Ectodermal cell (in vitro differentiated cells): ENCODE data around the gene SGCA.

ENCODE experiments used
- H3K27ac ChIP-seq: 2 replicates; pipeline ENCODE4 v1.7.0; 2013; ENCODE audit warnings: mild to moderate bottlenecking, low read depth, low read length; ENCODE audit not compliant: insufficient read depth, poor library complexity, severe bottlenecking
- H3K27me3 ChIP-seq: 2 replicates; pipeline ENCODE4 v1.7.0; 2013; ENCODE audit warnings: mild to moderate bottlenecking, low read length; ENCODE audit not compliant: insufficient read depth, control insufficient read depth, poor library complexity, severe bottlenecking
- H3K36me3 ChIP-seq: one replicate; pipeline ENCODE4 v1.7.0; 2013; ENCODE audit warnings: low read length; ENCODE audit not compliant: control insufficient read depth, insufficient read depth
- H3K4me1 ChIP-seq: one replicate; pipeline ENCODE4 v1.7.0; 2013; ENCODE audit warnings: low read length; ENCODE audit not compliant: control insufficient read depth, insufficient read depth
- H3K4me3 ChIP-seq: 2 replicates; pipeline ENCODE4 v1.7.0; 2013; ENCODE audit warnings: low read depth, low read length, control low read depth; ENCODE audit not compliant: insufficient read depth
- H3K9me3 ChIP-seq: 2 replicates; pipeline ENCODE4 v1.7.0; 2013; ENCODE audit warnings: mild to moderate bottlenecking, low read length, moderate library complexity; ENCODE audit not compliant: control insufficient read depth
- WGBS, 2 experiments: methylation state at CpG; one replicate each; pipeline ENCODE4 v1.1.7; 2013; ENCODE audit warnings: missing lambda C conversion rate in 2 of 2; 5-methylcytosine and 5-hydroxymethylcytosine counted together

The SGCA gene

DNA sequence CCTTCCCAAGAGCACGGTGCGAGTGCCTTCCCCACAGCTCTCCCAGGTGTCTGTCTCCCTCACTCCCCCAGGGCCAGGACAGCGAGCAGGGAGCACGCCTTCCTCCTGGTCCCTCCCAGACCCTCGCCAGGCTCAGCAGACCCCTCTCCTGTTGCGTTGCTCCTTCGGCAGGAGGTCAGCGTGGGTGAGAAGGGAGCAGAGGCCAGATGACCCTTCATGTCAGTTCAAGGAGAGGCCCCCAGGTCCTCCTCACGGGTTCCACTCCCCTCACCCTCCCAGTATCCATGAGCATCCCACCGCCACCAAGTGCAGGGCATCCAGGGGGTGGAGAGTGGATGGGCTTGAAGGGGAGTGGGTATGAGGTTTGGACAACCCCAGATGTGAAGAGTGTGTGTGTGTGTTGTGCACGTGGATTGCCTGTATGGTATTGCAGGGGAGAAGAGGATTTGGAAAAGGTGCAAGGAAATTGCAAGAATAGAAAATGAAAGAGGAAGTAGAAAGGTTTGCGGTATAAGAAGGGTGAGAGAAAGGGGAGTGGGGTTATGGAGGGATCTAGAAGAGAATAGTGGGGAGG, 17.7 kb downstream of the SGCA start:
- Histone ChIP-seq H3K4me1 (peaks cover 23% of the 10 kb centered on the region), H3K36me3 (no peaks in the 10 kb centered on the region), H3K27me3 (no peaks in the 10 kb centered on the region), H3K9me3 (no peaks in the 10 kb centered on the region), H3K27ac (no peak overlapping the region), H3K4me3 (no peak overlapping the region)
- WGBS, 2 experiments: 73 to 77% methylated on average over 11 to 12 of the region's 12 CpGs

DNA sequence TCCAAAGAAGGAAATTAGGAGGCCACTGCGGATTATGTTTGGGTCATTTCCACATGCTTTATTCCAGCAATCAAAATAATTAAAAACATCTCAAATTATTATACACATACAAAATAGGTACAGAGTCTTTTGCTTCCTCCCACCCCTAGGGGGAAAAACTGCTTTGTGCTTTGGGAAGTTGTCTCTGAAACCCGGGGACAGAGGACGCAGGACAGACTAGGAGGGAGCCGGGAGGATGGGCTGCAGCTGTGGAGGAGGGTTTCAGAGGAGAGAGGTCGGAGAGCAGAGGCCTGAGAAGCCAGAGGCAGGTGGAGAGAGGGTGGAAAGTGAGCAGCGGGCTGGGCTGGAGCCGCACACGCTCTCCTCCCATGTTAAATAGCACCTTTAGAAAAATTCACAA, 18.3 kb downstream of the SGCA start:
- Histone ChIP-seq H3K4me3 (no peak overlapping the region), H3K9me3 (no peaks in the 10 kb centered on the region), H3K36me3 (no peaks in the 10 kb centered on the region), H3K27me3 (no peaks in the 10 kb centered on the region), H3K4me1 (peaks cover 20% of the 10 kb centered on the region), H3K27ac (no peak overlapping the region)
- WGBS, 2 experiments: 9 to 24% methylated on average over 5 of the region's 8 CpGs

DNA sequence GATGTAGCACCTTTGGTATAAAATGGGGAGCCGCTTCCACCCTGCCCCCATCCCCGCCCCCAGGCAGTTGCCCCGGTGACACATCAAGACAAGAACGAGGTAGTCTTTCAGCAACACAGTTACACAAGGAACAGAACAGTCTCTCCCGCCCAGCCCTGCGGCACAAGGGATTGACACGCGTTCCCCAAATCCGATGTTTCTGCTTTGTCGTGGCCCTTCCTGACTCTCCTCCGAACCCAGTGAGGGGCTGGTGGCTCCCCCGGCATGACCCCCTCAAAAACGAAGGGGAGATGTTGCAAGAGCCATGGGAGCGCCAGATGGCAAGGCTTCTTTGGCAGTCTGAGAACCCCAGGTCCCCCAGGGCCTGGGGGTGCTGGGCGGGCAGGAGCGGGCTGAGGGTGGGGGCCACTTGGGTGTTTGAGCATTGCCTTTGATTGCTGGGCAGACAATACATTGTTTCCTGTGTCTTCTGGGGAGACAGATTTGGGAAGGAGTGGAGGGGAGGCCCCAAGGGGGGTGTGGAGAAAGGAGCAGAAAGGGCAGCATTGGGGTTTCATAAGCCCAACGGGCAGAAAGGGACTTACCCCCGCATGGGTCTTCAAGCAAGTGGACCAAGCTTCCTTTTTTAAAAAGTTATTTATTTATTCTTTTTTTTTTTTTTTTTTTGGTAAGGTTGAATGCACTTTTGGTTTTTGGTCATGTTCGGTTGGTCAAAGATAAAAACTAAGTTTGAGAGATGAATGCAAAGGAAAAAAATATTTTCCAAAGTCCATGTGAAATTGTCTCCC, 19.0 kb downstream of the SGCA start:
- Histone ChIP-seq H3K4me1 (peaks cover 20% of the 10 kb centered on the region), H3K27ac (no peak overlapping the region), H3K9me3 (no peaks in the 10 kb centered on the region), H3K27me3 (no peaks in the 10 kb centered on the region), H3K4me3 (no peak overlapping the region), H3K36me3 (no peaks in the 10 kb centered on the region)
- 67 to 71% methylated on average over 18 to 19 of the region's 19 CpGs for WGBS, 2 experiments

DNA sequence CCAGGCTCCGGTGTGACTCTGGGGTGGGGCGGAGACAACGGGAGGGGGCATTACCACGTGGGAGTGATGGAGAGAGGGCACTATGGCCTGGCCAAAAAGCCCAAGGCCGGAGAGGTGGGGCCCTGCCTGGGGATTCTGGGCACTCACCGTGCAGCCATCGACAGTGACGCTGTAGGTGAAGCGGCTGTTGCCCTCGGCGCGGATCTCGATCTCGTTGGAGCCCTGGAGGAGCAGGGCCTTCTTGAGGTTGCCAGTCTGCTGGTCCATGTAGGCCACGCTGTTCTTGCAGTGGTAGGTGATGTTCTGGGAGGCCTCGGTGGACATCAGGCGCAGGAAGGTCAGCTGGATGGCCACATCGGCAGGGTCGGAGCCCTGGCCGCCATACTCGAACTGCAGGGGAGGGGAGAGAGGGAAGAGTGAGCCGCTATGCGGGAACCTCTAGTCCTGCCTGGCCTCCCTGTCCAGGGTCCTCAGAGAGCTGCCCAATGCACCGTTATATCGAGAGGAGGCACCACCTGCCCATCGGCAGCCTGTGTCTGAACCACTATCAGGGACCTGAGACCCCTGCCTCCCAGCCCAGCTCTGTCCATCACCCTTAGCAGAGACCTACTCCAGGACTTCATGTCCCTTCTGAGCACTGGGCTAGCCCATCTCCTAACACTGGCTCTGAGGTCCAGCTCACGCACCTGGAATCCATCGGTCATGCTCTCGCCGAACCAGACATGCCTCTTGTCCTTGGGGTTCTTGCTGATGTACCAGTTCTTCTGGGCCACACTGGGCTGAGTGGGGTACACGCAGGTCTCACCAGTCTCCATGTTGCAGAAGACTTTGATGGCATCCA, 20.0 kb downstream of the SGCA start:
- H3K27me3 ChIP-seq: no peaks in the 10 kb centered on the region
- H3K9me3 ChIP-seq: no peaks in the 10 kb centered on the region
- WGBS, 2 experiments: 92% methylated on average over 31 of the region's 31 CpGs
- H3K4me1 ChIP-seq: peaks cover 20% of the 10 kb centered on the region
- H3K36me3 ChIP-seq: no peaks in the 10 kb centered on the region
- no peak overlapping the region for H3K27ac ChIP-seq
- H3K4me3 ChIP-seq: no peak overlapping the region

DNA sequence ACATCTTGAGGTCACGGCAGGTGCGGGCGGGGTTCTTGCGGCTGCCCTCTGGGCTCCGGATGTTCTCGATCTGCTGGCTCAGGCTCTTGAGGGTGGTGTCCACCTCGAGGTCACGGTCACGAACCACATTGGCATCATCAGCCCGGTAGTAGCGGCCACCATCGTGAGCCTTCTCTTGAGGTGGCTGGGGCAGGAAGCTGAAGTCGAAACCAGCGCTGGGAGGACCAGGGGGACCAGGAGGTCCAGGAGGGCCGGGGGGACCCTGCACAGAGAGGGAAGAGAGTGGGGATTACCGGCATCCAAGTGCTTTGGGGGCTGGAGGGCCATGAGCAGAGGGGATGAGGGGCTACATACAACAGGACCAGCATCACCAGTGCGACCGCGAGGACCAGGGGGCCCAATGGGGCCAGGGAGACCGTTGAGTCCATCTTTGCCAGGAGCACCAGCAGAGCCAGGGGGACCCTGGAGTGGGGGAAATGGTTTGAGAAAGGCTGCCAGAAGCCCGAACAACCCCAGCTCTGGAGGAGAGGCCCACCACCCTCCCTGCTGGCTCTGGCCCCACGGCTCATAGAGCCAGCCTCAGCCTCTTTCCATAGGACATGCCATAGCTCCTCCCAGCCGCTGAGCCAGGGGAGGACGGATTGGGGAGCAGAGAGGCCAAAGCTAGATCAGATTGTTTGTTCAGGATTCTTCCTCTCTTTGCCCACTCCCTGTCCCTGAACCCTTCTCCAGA, 21.0 kb downstream of the SGCA start:
- H3K4me1 ChIP-seq: peaks cover 20% of the 10 kb centered on the region
- H3K9me3 ChIP-seq: no peaks in the 10 kb centered on the region
- no peaks in the 10 kb centered on the region for H3K36me3 ChIP-seq
- WGBS, 2 experiments: 95% methylated on average over 24 of the region's 24 CpGs
- no peak overlapping the region for H3K4me3 ChIP-seq
- no peaks in the 10 kb centered on the region for H3K27me3 ChIP-seq
- no peak overlapping the region for H3K27ac ChIP-seq

DNA sequence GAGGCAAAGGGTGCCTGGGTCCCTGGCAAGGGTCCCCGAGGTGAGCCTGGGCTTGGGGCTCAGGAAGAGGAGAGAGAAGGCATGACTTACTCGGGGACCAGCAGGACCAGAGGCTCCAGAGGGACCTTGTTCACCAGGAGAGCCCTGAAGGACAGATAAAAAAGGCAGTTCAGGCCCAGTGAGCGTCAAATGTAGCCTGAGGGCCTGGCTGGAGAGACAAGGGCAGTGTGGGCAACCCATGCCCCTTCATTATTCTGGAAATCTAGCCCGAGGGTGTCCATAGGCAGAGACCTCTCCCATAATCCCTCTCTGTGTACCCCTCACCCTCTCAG, 21.6 kb downstream of the SGCA start:
- Histone ChIP-seq H3K36me3 (no peaks in the 10 kb centered on the region), H3K4me3 (no peak overlapping the region), H3K27ac (no peak overlapping the region), H3K9me3 (no peaks in the 10 kb centered on the region), H3K4me1 (peaks cover 20% of the 10 kb centered on the region), H3K27me3 (no peaks in the 10 kb centered on the region)
- 87 to 89% methylated on average over 4 of the region's 4 CpGs for WGBS, 2 experiments

DNA sequence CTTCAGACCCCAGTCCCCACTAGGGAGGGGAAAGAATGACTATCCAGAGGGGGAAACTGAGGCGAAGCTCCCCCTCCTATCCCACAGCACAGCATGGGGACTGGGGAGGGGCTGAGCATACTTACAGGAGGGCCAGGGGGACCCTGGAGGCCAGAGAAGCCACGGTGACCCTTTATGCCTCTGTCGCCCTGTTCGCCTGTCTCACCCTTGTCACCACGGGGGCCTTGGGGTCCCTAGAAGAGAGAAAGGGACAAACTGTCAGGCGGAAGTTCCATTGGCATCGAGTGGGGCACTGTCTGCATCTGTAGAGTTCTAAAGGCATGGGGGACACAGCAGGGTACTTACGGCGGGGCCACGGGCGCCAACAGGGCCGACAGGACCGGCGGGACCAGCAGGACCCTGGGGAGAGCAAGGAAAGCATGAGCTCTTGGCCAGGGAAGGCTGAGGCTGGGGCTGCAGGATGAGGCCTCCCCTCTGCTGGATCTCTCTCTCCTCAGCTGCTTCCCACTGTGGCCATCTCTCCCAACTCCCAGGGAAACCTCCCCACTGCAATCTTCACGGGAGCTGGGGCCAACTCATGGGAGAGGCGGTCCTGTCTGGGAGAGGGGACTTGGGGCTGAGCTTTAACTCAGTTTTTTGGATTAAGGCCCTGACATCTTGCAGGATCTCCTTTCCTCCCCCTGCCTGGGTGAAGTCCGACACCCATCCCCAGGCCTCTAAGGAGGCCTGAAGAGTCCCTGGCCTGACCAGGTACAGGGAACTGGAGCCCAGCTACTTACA, 22.1 kb downstream of the SGCA start:
- H3K4me3 ChIP-seq: no peak overlapping the region
- no peaks in the 10 kb centered on the region for H3K36me3 ChIP-seq
- H3K27ac ChIP-seq: no peak overlapping the region
- 91 to 93% methylated on average over 17 of the region's 17 CpGs for WGBS, 2 experiments
- no peaks in the 10 kb centered on the region for H3K9me3 ChIP-seq
- H3K4me1 ChIP-seq: peaks cover 20% of the 10 kb centered on the region
- H3K27me3 ChIP-seq: no peaks in the 10 kb centered on the region

DNA sequence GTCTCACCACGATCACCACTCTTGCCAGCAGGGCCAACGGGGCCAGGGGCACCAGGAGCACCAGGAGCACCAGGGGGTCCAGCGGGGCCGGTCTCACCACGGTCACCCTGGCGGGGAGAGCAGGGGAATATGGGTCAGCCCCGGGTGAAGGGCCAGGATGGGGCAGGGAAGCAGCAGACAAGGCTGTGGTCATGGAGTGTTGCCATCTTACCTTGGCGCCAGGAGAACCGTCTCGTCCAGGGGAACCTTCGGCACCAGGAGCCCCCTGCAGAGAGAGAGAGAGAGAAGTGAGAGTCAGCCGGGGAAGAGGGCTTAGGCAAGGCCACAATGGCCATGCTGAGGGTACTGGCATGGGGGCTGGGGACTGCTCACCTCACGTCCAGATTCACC, 22.7 kb downstream of the SGCA start:
- Histone ChIP-seq H3K27ac (no peak overlapping the region), H3K36me3 (no peaks in the 10 kb centered on the region), H3K27me3 (no peaks in the 10 kb centered on the region), H3K4me1 (peaks cover 17% of the 10 kb centered on the region), H3K9me3 (no peaks in the 10 kb centered on the region), H3K4me3 (no peak overlapping the region)
- WGBS, 2 experiments: 92% methylated on average over 13 of the region's 13 CpGs

DNA sequence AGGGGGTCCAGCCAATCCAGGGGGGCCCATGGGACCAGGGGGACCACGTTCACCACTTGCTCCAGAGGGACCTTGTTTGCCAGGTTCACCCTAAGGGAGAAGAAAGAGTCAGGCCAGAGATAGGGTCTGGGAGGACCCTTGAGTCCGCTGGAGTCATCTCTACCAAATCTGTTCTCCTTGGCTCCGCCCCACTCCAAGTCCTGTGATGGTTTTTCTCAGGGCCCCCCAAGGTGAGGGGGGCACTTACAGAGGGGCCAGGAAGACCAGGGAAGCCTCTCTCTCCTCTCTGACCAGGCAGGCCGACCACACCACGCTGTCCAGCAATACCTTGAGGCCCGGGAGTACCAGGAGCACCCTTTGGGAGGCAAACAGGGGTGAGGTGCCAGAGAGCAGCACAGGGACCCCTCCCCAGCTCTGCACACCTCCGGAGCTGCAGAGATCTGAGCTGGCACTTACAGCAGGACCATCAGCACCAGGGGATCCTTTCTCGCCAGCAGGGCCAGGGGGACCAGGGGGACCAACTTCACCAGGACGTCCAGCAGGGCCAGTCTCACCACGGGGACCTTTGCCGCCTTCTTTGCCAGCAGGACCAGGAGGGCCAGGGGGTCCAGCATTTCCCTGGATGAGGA, 23.2 kb downstream of the SGCA start:
- Histone ChIP-seq H3K27ac (no peak overlapping the region), H3K36me3 (no peaks in the 10 kb centered on the region), H3K4me1 (peaks cover 12% of the 10 kb centered on the region), H3K9me3 (no peaks in the 10 kb centered on the region), H3K4me3 (no peak overlapping the region), H3K27me3 (no peaks in the 10 kb centered on the region)
- 91 to 94% methylated on average over 11 of the region's 11 CpGs for WGBS, 2 experiments
